Heart right ventricle (tissue), 16 donors: Measurements from ENCODE around the gene GIMD1. TPM values are rescaled to one million over a fixed set of nuclear protein-coding genes. Genes with fewer than 3 reads are reported as not detected.

Experiments used
- ATAC-seq, 8 donors: fragments of 200-7000 bp; cut with Tn5 transposase; one replicate each; pipeline ENCODE4 v1.9.1; 2020; ENCODE audit warnings: mild to moderate bottlenecking in 8 of 8, moderate library complexity in 8 of 8, moderate number of reproducible peaks in 1 of 8
- DNase-seq, 2 donors: peaks; one replicate each; pipeline ENCODE4 v3.0.0-alpha.2; 2020
- H3K27ac ChIP-seq, 10 donors: fragments of 200-600 bp; sonication (generic) in 2 of 10; one replicate each; pipeline versions ENCODE4 v1.5.0 to v1.8.0; 2020 to 2022; ENCODE audit warnings: mild to moderate bottlenecking in 3 of 10
- H3K27me3 ChIP-seq, 7 donors: fragments of 200-600 bp; one replicate each; pipeline ENCODE4 v1.8.0; 2021 to 2022; ENCODE audit warnings: mild to moderate bottlenecking in 2 of 7
- H3K36me3 ChIP-seq, 9 donors: fragments of 200-600 bp; sonication (generic) in 1 of 9; one replicate each; pipeline versions ENCODE4 v1.5.0 to v1.8.0; 2020 to 2022; ENCODE audit warnings: mild to moderate bottlenecking in 2 of 9
- H3K4me1 ChIP-seq, 9 donors: fragments of 200-600 bp; sonication (generic) in 1 of 9; one replicate each; pipeline versions ENCODE4 v1.5.0 to v1.8.0; 2020 to 2022; ENCODE audit warnings: mild to moderate bottlenecking in 4 of 9
- H3K4me3 ChIP-seq, 10 donors: fragments of 200-600 bp; sonication (generic) in 2 of 10; one replicate each; pipeline versions ENCODE4 v1.5.0 to v1.8.0; 2020 to 2022; ENCODE audit warnings: mild to moderate bottlenecking in 7 of 10, moderate library complexity in 2 of 10
- H3K9me3 ChIP-seq, 11 donors: fragments of 200-600 bp in 10 of 11; sonication (generic) in 2 of 11; one replicate each; pipeline versions ENCODE4 v1.5.0 to v1.8.0; 2013 to 2022; ENCODE audit warnings: mild to moderate bottlenecking in 2 of 11, control low read depth in 1 of 11, moderate library complexity in 1 of 11
- CTCF ChIP-seq, 9 donors: fragments of 200-600 bp; sonication (generic) in 2 of 9; IDR thresholded peaks; one replicate each; pipeline versions ENCODE4 v1.5.0 to v1.8.0; 2021 to 2022; ENCODE audit warnings: antibody characterized with exemption in 9 of 9, mild to moderate bottlenecking in 5 of 9, moderate library complexity in 1 of 9
- WGBS, 2 donors: extraction: QIAGEN DNeasy Blood & Tissue Kit; methylation state at CpG; one replicate each; pipeline ENCODE4 v1.1.7; 2013; ENCODE audit warnings: inconsistent platforms in 1 of 2; 5-methylcytosine and 5-hydroxymethylcytosine counted together
- intact Hi-C, 10 donors: fragments of 100-400 bp; cut with DNase I; formaldehyde crosslinking; loops; one replicate each; pipeline versions ENCODE4 v1.11.1 to v1.14.2; 2022
- polyA plus RNA-seq, 2 donors: library from polyadenylated mRNA; stranded (reverse); fragments of 200-250 nt; gene quantifications; one replicate each; pipeline ENCODE4 v1.2.3, GENCODE V29; 2013
- total RNA-seq, 10 donors: library from RNA; stranded (reverse); fragmentation: NEBNext Ultra II Directional in 3 of 10; extraction: Animal tissue kit (Norgen Biotek cat#: 25700) in 3 of 10; gene quantifications; one replicate each; pipeline versions ENCODE4 v1.2.1 to v1.2.4, GENCODE V29; 2021 to 2023
- donor health status: Arrhythmogenic right ventricular cardiomyopathy.
- donor health status: ischemic (EF 13 %, LVEDD 7.1; RV severe dilation, severe dysfunction).
- donor health status: healthy with polysubstance abuse.
- donor health status: DM: no; HTN: yes; CAD: no.
- donor health status: DM: no; HTN: no; CAD: no.
- donor health status: ischemic (EF 25% LVEDD 6.9; RV normal size, moderate dysfunction).
- donor health status: ischemic (EF 25% LVEDD 5.7; RV mildly dilated, moderate dysfunction).
- donor health status: healthy.
- donor health status: DM: yes; HTN: yes; CAD: no.
- donor health status: Ischemic cardiomyopathy.
- donor health status: ischemic (EF 35%, LVEDD 5.7; RV mildly dilated, moderate dysfunction).
- donor health status: nonischemic (EF 11% LVEDD 7.7; RV severe dilation, severe dysfunction).
- donor health status: DM: yes; HTN: yes; CAD: no.
- donor health status: PGD.
- donor health status: ischemic (EF 29% LVEDD 5.4; RV normal size, mild dysfunction).
- donor health status: nonischemic (EF 23%, LVEDD 6.1; RV moderate dilation, normal function).

GIMD1 gene
- total and polyA plus RNA-seq, 12 donors, result not detected

- 88 to 94% methylated on average over 1 of the region's 1 CpG for WGBS, 2 donors
- DNase-seq, result no peak
- peaks cover 0 to 3% (median 0%) of the 10 kb centered on the region in 7 donors for H3K27me3 ChIP-seq
- no peaks in the 10 kb centered on the region for H3K36me3 ChIP-seq
- no peak for ATAC-seq
- H3K9me3 ChIP-seq, result no peaks in the 10 kb centered on the region
- no peak overlapping the region for H3K27ac ChIP-seq
- no peak for TF ChIP-seq CTCF (IDR thresholded peaks at IDR 0.05)
- intact Hi-C loops, result loop anchor here in 1 of 10 donors (10.0 kb wide), 1 partner anchor 1371 kb away; no protein-coding TSS in a partner anchor
- peaks cover 2 to 23% (median 15%) of the 10 kb centered on the region in 9 donors for H3K4me1 ChIP-seq
- no peak overlapping the region for H3K4me3 ChIP-seq
These were observed 4.3 kb downstream of the GIMD1 start for GRCh38 chr4:106364282-106364681.

- H3K9me3 ChIP-seq, result no peaks in the 10 kb centered on the region
- H3K27me3 ChIP-seq, result no peaks in the 10 kb centered on the region
- WGBS, 2 donors, result 75 to 79% methylated on average over 3 of the region's 3 CpGs
- peaks cover 2 to 20% (median 15%) of the 10 kb centered on the region in 9 donors for H3K4me1 ChIP-seq
- TF ChIP-seq CTCF (IDR thresholded peaks at IDR 0.05), result no peak
- ATAC-seq (no peak), DNase-seq (no peak)
- no peak overlapping the region for H3K4me3 ChIP-seq
- H3K36me3 ChIP-seq, result no peaks in the 10 kb centered on the region
- intact Hi-C loops, result loop anchor here in 1 of 10 donors (10.0 kb wide), 1 partner anchor 1373 kb away; no protein-coding TSS in a partner anchor
- H3K27ac ChIP-seq, result no peak overlapping the region
These were observed 6.3 kb downstream of the GIMD1 start for GRCh38 chr4:106362086-106362825.

GRCh38 chr4:106358899-106359298, 9.7 kb downstream of the GIMD1 start:
- no peak for DNase-seq
- no peak for ATAC-seq
- H3K4me3 ChIP-seq, result no peak overlapping the region
- no peaks in the 10 kb centered on the region for H3K36me3 ChIP-seq
- no peak overlapping the region for H3K27ac ChIP-seq
- intact Hi-C loops, result no loop called here
- no peak for TF ChIP-seq CTCF (IDR thresholded peaks at IDR 0.05)
- 86 to 90% methylated on average over 1 of the region's 1 CpG for WGBS, 2 donors
- H3K27me3 ChIP-seq, result no peaks in the 10 kb centered on the region
- H3K9me3 ChIP-seq, result no peaks in the 10 kb centered on the region
- H3K4me1 ChIP-seq, result peaks cover 0 to 9% (median 0%) of the 10 kb centered on the region in 9 donors

- intact Hi-C loops, result no loop called here
- Histone ChIP-seq H3K9me3 (no peaks in the 10 kb centered on the region), H3K27ac (peak overlapping the region in 1 of 10 donors; percentile 55), H3K27me3 (no peaks in the 10 kb centered on the region), H3K4me3 (peak overlapping the region in 6 of 10 donors; percentile 6 to 45 (median 30)), H3K4me1 (peaks cover 0 to 17% (median 0%) of the 10 kb centered on the region in 9 donors), H3K36me3 (peaks cover 0 to 18% (median 0%) of the 10 kb centered on the region in 9 donors)
- no peak for TF ChIP-seq CTCF (IDR thresholded peaks at IDR 0.05)
- peak in 4 of 8 donors; percentile 50 to 76 (median 66) for ATAC-seq
- 53 to 56% methylated on average over 4 of the region's 4 CpGs for WGBS, 2 donors
- DNase-seq, result peak; percentile 12 to 27
These were observed 13.4 kb downstream of the GIMD1 start for GRCh38 chr4:106355193-106355592.
